Adrenal gland (tissue), 12 donors: ENCODE data around the gene ZNF614. TPM values are rescaled to one million over a fixed set of nuclear protein-coding genes. Genes with fewer than 3 reads are reported as not detected.
A peak's percentile ranks its signal among the peaks of the same experiment; 100 is the strongest.
"Not testable (repeated sequence)": the region's sequence is repeated elsewhere in the genome, so short reads cannot be mapped to it uniquely, and the experiment has no call there.

ENCODE experiments used
- DNase-seq, 7 donors: peaks; one replicate each; pipeline ENCODE4 v3.0.0-alpha.2; 2019 to 2020
- H3K27ac ChIP-seq, 5 donors: fragments of 200-600 bp; sonication (generic) in 4 of 5; 1 replicate in 3 of 5; 2 replicates in 2 of 5; pipeline versions ENCODE4 v1.5.1 to v1.8.0; 2016 to 2020; ENCODE audit warnings: mild to moderate bottlenecking in 1 of 5
- H3K27me3 ChIP-seq: fragments of 200-600 bp; 2 replicates; pipeline ENCODE4 v1.8.0; 2021
- H3K36me3 ChIP-seq, 2 donors: fragments of 200-600 bp; replicated peaks in 1 of 2; 1 replicate in 1 of 2; 2 replicates in 1 of 2; pipeline versions ENCODE4 v1.5.1 to v1.8.0; 2018 to 2022
- H3K4me1 ChIP-seq, 2 donors: fragments of 200-600 bp; replicated peaks in 1 of 2; 1 replicate in 1 of 2; 2 replicates in 1 of 2; pipeline versions ENCODE4 v1.5.1 to v1.8.0; 2018 to 2021
- H3K4me3 ChIP-seq, 4 donors: fragments of 200-600 bp; sonication (generic) in 3 of 4; one replicate each; pipeline ENCODE4 v1.5.1; 2016 to 2018
- H3K9me3 ChIP-seq, 3 donors: fragments of 200-600 bp; sonication (generic) in 1 of 3; replicated peaks in 1 of 3; 1 replicate in 2 of 3; 2 replicates in 1 of 3; pipeline versions ENCODE4 v1.5.1 to v1.8.0; 2016 to 2021
- POLR2A ChIP-seq, 2 donors: fragments of 450-650 bp; IDR thresholded peaks; one replicate each; pipeline ENCODE4 v1.6.1; 2017; ENCODE audit warnings: antibody characterized with exemption in 2 of 2, mild to moderate bottlenecking in 2 of 2, moderate library complexity in 1 of 2
- WGBS, 4 donors: extraction: QIAGEN DNeasy Blood & Tissue Kit in 2 of 4; methylation state at CpG; one replicate each; pipeline versions ENCODE4 v1.1.5 to v1.1.7; 2013 to 2017; 5-methylcytosine and 5-hydroxymethylcytosine counted together
- intact Hi-C, 2 donors: fragments of 100-400 bp; cut with DNase I; formaldehyde crosslinking; loops; one replicate each; pipeline versions ENCODE4 v1.14.1 to v1.15.0; 2022 to 2023
- polyA plus RNA-seq, 3 donors: library from polyadenylated mRNA; stranded (reverse); fragments of 200-250 nt in 2 of 3; fragments of 350-450 nt in 1 of 3; fragmentation: Illumina TruSeq in 1 of 3; extraction: RNeasy Lipid Tissue Mini Kit (QIAGEN cat#74804) in 1 of 3; gene quantifications; one replicate each; pipeline ENCODE4 v1.2.3, GENCODE V29; 2013 to 2014
- total RNA-seq, 9 donors: library from RNA; depleted of rRNA in 4 of 9; stranded (reverse); fragments of >200 nt in 4 of 9; fragments of 120-200 nt in 1 of 9; fragmentation: NEBNext Ultra II Directional in 1 of 9; extraction: Animal tissue kit (Norgen Biotek cat#: 25700) in 1 of 9; gene quantifications; one replicate each; pipeline versions ENCODE4 v1.1.0 to v1.2.4, GENCODE V29; 2013 to 2023
- TF ChIP-seq, protein P1 (sequence below), 6 experiments: fragments of 450-650 bp in 4 of 6; fragments of 200-600 bp in 2 of 6; sonication (generic) in 1 of 6; IDR thresholded peaks; 1 replicate in 5 of 6; 2 replicates in 1 of 6; pipeline versions ENCODE4 v1.5.1 to v1.8.0; 2016 to 2021; ENCODE audit warnings: antibody characterized with exemption in 6 of 6, mild to moderate bottlenecking in 2 of 6, moderate library complexity in 1 of 6
- donor health status: healthy with polysubstance abuse.
- donor health status: Bipolar disorder and iron deficiency.
- donor health status: DM: yes; HTN: yes; CAD: no.
- donor health status: DM: no; HTN: no; CAD: no.
- donor health status: DM: no; HTN: no; CAD: no.
- donor health status: DM: yes; HTN: yes; CAD: no.

ZNF614 gene
- total and polyA plus RNA-seq, 12 donors: 2.3 to 9.4 (median 7.1) TPM

GRCh38 chr19:52066258-52066863 lies 38.2 kb upstream of the ZNF614 start:
- intact Hi-C loops: no loop called here
- no peak for DNase-seq
- peaks cover 0 to 30% of the 10 kb centered on the region in 2 donors for H3K36me3 ChIP-seq
- H3K9me3 ChIP-seq: peaks cover 5 to 58% (median 10%) of the 10 kb centered on the region in 3 donors
- H3K27ac ChIP-seq: no peak overlapping the region
- WGBS, 4 donors: 91 to 99% (median 96%) methylated on average over 6 of the region's 6 CpGs
- peak overlapping the region in 1 of 4 donors; percentile 35 for H3K4me3 ChIP-seq
- H3K27me3 ChIP-seq: no peaks in the 10 kb centered on the region
- H3K4me1 ChIP-seq: no peaks in the 10 kb centered on the region
- TF ChIP-seq POLR2A (IDR thresholded peaks at IDR 0.05): no peak
- TF ChIP-seq, protein P1, sequence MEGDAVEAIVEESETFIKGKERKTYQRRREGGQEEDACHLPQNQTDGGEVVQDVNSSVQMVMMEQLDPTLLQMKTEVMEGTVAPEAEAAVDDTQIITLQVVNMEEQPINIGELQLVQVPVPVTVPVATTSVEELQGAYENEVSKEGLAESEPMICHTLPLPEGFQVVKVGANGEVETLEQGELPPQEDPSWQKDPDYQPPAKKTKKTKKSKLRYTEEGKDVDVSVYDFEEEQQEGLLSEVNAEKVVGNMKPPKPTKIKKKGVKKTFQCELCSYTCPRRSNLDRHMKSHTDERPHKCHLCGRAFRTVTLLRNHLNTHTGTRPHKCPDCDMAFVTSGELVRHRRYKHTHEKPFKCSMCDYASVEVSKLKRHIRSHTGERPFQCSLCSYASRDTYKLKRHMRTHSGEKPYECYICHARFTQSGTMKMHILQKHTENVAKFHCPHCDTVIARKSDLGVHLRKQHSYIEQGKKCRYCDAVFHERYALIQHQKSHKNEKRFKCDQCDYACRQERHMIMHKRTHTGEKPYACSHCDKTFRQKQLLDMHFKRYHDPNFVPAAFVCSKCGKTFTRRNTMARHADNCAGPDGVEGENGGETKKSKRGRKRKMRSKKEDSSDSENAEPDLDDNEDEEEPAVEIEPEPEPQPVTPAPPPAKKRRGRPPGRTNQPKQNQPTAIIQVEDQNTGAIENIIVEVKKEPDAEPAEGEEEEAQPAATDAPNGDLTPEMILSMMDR (IDR thresholded peaks at IDR 0.05): no peak

- 98 to 99% (median 99%) methylated on average over 6 of the region's 6 CpGs for WGBS, 4 donors
- no peak for TF ChIP-seq POLR2A (IDR thresholded peaks at IDR 0.05)
- TF ChIP-seq, protein P1 (IDR thresholded peaks at IDR 0.05): no peak
- intact Hi-C loops: no loop called here
- H3K27me3 ChIP-seq: no peaks in the 10 kb centered on the region
- H3K4me3 ChIP-seq: peak overlapping the region in 1 of 4 donors; percentile 1
- H3K27ac ChIP-seq: no peak overlapping the region
- DNase-seq: no peak
- H3K4me1 ChIP-seq: no peaks in the 10 kb centered on the region
- H3K9me3 ChIP-seq: peaks cover 5 to 56% (median 10%) of the 10 kb centered on the region in 3 donors
- H3K36me3 ChIP-seq: peaks cover 0 to 21% of the 10 kb centered on the region in 2 donors
These were observed 37.2 kb upstream of the ZNF614 start for GRCh38 chr19:52065399-52065798.

DNA sequence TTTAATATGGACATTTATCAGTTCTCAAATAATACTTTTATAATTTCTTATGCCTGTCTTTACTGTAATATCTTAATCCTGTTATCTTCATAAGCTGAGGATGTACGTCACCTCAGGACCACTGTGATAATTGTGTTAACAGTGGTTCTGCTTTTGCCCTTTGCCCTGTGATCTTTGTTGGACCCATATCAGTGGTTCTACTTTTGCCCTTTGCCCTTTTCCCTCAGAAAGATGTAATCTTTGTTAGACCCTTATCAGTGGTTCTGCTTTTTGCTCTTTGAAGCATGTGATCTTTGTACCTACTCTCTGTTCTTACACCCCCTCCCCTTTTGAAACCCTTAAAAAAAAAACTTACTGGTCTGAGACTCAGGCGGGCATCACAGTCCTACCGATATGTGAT lies 28.3 kb upstream of the ZNF614 start:
- H3K4me1 ChIP-seq, H3K4me3 ChIP-seq, H3K27ac ChIP-seq, H3K36me3 ChIP-seq, H3K27me3 ChIP-seq, DNase-seq, intact Hi-C loops: not testable (repeated sequence)
- peaks cover 0 to 25% (median 0%) of the 10 kb centered on the region in 3 donors for H3K9me3 ChIP-seq
- 97 to 99% (median 98%) methylated on average over 3 of the region's 3 CpGs for WGBS, 4 donors

DNA sequence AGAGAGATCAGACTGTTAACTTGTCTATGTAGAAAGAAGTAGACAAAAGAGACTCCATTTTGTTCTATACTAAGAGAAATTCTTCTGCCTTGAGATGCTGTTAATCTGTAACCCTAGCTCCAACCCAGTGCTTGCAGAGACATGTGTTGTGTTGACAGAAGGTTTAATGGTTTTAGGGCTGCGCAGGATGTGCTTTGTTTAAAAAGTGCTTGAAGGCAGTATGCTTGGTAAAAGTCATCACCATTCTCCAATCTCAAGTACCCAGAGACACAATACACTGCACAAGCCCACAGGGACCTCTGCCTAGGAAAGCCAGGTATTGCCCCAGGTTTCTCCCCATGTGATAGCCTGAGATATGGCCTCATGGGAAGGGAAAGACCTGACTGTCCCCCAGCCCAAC lies 23.6 kb upstream of the ZNF614 start:
- H3K9me3 ChIP-seq, intact Hi-C loops, H3K27ac ChIP-seq, DNase-seq, H3K36me3 ChIP-seq, H3K4me3 ChIP-seq, H3K4me1 ChIP-seq, H3K27me3 ChIP-seq: not testable (repeated sequence)
- WGBS, 4 donors: 31 to 100% (median 98%) methylated on average over 1 of the region's 1 CpG

DNA sequence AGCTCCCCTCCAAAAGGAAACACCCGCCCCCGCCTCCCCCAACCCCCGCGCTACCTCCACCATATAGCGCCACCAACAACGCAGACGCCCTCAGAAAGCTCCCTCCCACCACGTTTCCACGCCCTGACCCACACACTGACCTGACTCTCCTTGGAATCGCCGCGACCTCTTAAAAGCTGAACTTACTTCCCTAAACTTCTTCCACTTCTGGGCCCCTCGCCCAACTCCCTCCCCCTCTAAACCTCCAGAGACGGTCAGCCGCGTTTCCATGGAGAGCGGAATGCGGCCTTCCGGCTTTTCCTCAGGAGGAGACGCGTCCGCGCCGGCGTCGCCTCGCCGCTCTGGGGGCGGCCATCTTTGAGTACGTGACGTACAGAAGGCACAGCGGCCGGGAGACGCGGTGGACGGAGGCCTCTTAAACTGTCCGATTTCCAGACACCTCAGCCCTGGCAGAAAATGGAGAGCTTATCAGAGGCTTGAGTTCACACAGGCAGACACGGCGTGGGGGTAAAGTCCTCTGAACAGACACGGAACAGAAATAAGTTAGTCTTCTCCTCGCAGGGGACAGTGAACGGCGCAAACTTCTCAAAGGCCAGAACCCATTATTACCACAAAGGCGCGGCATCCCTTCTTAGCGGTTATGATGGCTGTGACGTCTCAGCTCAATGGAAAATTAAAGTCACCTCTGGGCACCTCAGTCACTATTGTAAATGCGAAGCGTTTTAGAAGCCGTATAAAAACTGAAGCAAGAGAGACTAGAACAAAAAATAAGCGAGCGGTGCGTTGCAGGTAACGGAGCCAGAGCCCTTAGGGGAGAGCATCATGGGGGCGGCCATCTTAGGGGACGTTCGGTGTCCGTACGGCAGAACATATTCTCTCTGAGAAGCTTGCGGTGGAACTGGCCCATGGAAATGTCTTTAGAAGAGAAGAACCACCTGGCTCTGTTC lies 20.6 kb upstream of the ZNF614 start, which contains the start of gene ZNF432:
Gene ZNF432, minus strand, starts transcription at position 284 of the 947 bp plus-strand sequence. CDS start 1,970 bp downstream, outside the sequence.
- TF ChIP-seq, protein P1 (IDR thresholded peaks at IDR 0.05): no peak
- peak; percentile 54 to 90 for TF ChIP-seq POLR2A (IDR thresholded peaks at IDR 0.05)
- 0 to 1% (median 0%) methylated on average over 37 to 60 of the region's 60 CpGs for WGBS, 4 donors
- DNase-seq: peak; percentile 94 to 98 (median 96)
- H3K9me3 ChIP-seq: peaks cover 0 to 5% (median 0%) of the 10 kb centered on the region in 3 donors
- peak within 1 kb of the TSS; percentile 91 to 98 (median 96) for H3K27ac ChIP-seq
- peak within 1 kb of the TSS; percentile 19 to 76 (median 56) for H3K4me3 ChIP-seq
- peaks cover 0 to 14% of the 10 kb centered on the region in 2 donors for H3K36me3 ChIP-seq
- intact Hi-C loops: no loop called here
- H3K27me3 ChIP-seq: no peaks in the 10 kb centered on the region
- H3K4me1 ChIP-seq: peaks cover 0 to 7% of the 10 kb centered on the region in 2 donors
